PC-3 (cell line): ENCODE measurements around the gene CAMK1D. TPM values are rescaled to one million over a fixed set of nuclear protein-coding genes. Genes with fewer than 3 reads are reported as not detected.
A peak's percentile ranks its signal among the peaks of the same experiment; 100 is the strongest.

Experiments used
- ATAC-seq: fragments of 200-7000 bp; cut with Tn5 transposase; 2 replicates; pipeline ENCODE4 v1.9.1; 2020; ENCODE audit warnings: mild to moderate bottlenecking, moderate library complexity
- BruUV-seq: library from RNA; stranded (reverse); fragments of 400-500 nt; replicated peaks from 2 replicates; lab custom pipeline; 2021; lab: Mats Ljungman, UMichigan
- CTCF ChIA-PET: fragments of 300-600 bp; sonication (Branson Sonifier 250); formaldehyde crosslinking; loops from one replicate; lab custom pipeline; 2022; ENCODE audit warnings: antibody characterized with exemption; lab: Charles Lee
- POLR2A ChIA-PET: fragments of 300-600 bp; sonication (Branson Sonifier 250); formaldehyde crosslinking; loops from one replicate; lab custom pipeline; 2022; ENCODE audit warnings: antibody characterized with exemption; ENCODE audit not compliant: unreplicated experiment; lab: Charles Lee
- DNase-seq: peaks from one replicate; pipeline ENCODE4 v3.0.0-alpha.2; 2015
- H2AFZ ChIP-seq: fragments of 300-600 bp; sonication (generic); 2 replicates; pipeline ENCODE4 v1.6.0; 2016; ENCODE audit warnings: antibody characterized with exemption, low read length
- H3F3A ChIP-seq: fragments of 300-600 bp; sonication (generic); one replicate; pipeline ENCODE4 v1.6.0; 2017; ENCODE audit warnings: antibody characterized with exemption, low read length, control low read depth, mild to moderate bottlenecking; ENCODE audit not compliant: unreplicated experiment
- H3K27ac ChIP-seq: fragments of 300-600 bp; sonication (generic); 2 replicates; pipeline ENCODE4 v1.5.1; 2016; ENCODE audit warnings: mild to moderate bottlenecking, low read length
- H3K27me3 ChIP-seq: fragments of 300-600 bp; sonication (generic); 2 replicates; pipeline ENCODE4 v1.6.1; 2016; ENCODE audit warnings: low read length, mixed read lengths
- H3K36me3 ChIP-seq: fragments of 300-600 bp; sonication (generic); 2 replicates; pipeline ENCODE4 v1.6.1; 2016; ENCODE audit warnings: low read depth, mixed run types, low read length, mixed read lengths
- H3K4me1 ChIP-seq: fragments of 300-600 bp; sonication (generic); 2 replicates; pipeline ENCODE4 v1.5.1; 2016; ENCODE audit warnings: low read length; ENCODE audit not compliant: insufficient read depth
- H3K4me2 ChIP-seq: fragments of 300-600 bp; sonication (generic); 2 replicates; pipeline ENCODE4 v1.6.0; 2016; ENCODE audit warnings: low read length
- H3K4me3 ChIP-seq: fragments of 300-600 bp; sonication (generic); 2 replicates; pipeline ENCODE4 v1.5.1; 2016; ENCODE audit warnings: mild to moderate bottlenecking, low read length, mixed read lengths
- H3K79me2 ChIP-seq: fragments of 300-600 bp; sonication (generic); 2 replicates; pipeline ENCODE4 v1.6.1; 2017; ENCODE audit warnings: low read length, mixed read lengths
- H3K9ac ChIP-seq: fragments of 300-600 bp; sonication (generic); 2 replicates; pipeline ENCODE4 v1.6.0; 2016; ENCODE audit warnings: mild to moderate bottlenecking, low read length
- H3K9me2 ChIP-seq: fragments of 300-600 bp; sonication (generic); replicated peaks from 2 replicates; pipeline ENCODE4 v1.6.1; 2016; ENCODE audit warnings: mixed run types, low read length, mixed read lengths
- H3K9me3 ChIP-seq: fragments of 300-600 bp; sonication (generic); 2 replicates; pipeline ENCODE4 v1.6.1; 2016; ENCODE audit warnings: low read length, mixed read lengths
- H4K20me1 ChIP-seq: fragments of 300-600 bp; sonication (generic); 2 replicates; pipeline ENCODE4 v1.6.1; 2016; ENCODE audit warnings: low read length, mixed read lengths
- EZH2 ChIP-seq: fragments of 300-600 bp; sonication (generic); IDR thresholded peaks from one replicate; pipeline ENCODE4 v1.6.1; 2017; ENCODE audit warnings: antibody characterized with exemption, mild to moderate bottlenecking, low read length; ENCODE audit not compliant: unreplicated experiment
- EZH2phosphoT487 ChIP-seq: fragments of 300-600 bp; sonication (generic); IDR thresholded peaks from 2 replicates; pipeline ENCODE4 v1.6.1; 2018; ENCODE audit warnings: mild to moderate bottlenecking, antibody characterized with exemption, low read length, borderline replicate concordance
- intact Hi-C: fragments of 100-400 bp; cut with micrococcal nuclease; formaldehyde crosslinking; loops from 2 replicates; pipeline ENCODE4 v1.9.0; 2023
- total RNA-seq: library from RNA; depleted of rRNA; stranded (reverse); fragments of >200 nt; gene quantifications from 2 replicates; pipeline ENCODE4 v1.2.3, GENCODE V29; 2014
- TF ChIP-seq, protein P1 (sequence below): fragments of 300-600 bp; sonication (generic); conservative IDR thresholded peaks from 2 replicates; pipeline ENCODE4 v1.5.1; 2017; ENCODE audit warnings: antibody characterized with exemption, low read depth, mild to moderate bottlenecking, low read length

The CAMK1D gene
- total RNA-seq, 1 experiment from 2014 or later = 1.3 TPM

DNA sequence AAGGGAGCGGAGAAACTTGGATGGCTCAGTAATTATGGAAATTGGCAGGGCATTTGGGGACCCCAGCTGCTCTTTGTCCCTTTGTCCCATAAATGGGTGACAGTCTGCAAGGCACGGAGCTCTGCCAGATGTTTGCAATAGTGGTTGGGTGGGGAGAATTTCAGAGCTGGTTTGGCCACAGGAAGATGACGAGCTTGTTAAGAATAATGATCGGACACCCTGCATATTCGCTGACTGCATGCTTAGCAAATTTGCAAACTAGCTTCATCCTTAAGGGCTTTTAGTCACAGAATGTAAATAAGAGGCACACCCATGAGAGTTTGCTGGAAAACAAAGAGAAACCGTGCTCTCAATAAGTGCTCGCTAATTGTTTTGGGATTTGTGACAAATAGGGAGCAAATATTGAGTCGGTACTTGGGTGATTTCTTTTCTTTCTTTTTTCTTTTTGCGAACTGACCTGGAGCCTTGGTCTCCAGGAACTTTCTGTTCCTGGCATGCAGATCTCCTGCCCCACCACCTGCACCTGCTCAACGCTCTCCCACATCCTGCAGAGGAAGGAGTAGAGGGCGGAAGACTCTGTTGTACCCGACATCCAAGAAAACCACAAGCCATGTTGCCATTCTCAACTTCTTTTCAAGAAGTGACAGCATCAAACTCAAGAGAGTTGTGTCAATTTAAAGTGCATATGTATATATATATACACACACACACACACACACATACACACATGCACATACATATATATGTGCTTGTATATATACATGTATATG lies 238.9 kb downstream of the CAMK1D start:
- peak overlapping the region; percentile 82 for H3K4me2 ChIP-seq

DNA sequence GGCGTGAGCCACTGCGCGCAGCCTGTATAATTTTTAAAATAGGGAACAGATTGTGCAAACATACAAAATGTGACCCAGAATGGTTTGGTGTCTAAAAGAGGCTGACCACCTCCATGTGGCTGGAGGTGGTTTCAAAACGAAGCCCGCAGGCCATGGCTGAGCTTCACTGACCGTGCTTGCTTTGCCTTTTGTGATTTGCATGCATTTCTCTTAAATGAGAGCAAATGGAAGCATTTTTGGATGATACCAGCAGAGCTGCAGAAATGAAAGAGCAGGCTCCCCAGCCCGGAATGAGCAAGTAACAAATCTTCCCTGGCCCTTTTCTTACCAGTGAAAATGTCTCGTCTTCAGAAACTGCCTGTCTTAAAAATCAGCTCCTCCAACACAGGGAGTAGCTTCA lies 239.9 kb downstream of the CAMK1D start:
- BruUV-seq = no TSS peak

More for the DNA sequence above, 238.9 kb downstream of the CAMK1D start:
- H3K27me3 ChIP-seq = no peaks in the 10 kb centered on the region
- peak overlapping the region; percentile 59 for H2AFZ ChIP-seq
- CTCF ChIA-PET = interaction anchor here (0.6 to 1.1 kb wide), 2 partner anchors 68 to 182 kb away, joined by 3 to 6 read pairs; no protein-coding TSS in a partner anchor
- H3F3A ChIP-seq = no peaks in the 10 kb centered on the region
- peaks cover 5% of the 10 kb centered on the region; the same call in 1 of the 2 replicates for H3K4me1 ChIP-seq
- peak; percentile 63 for DNase-seq
- H4K20me1 ChIP-seq = no peaks in the 10 kb centered on the region
- intact Hi-C loops = loop anchor here (2.0 to 5.0 kb wide), 2 partner anchors 117 to 121 kb away; no protein-coding TSS in a partner anchor
- H3K9ac ChIP-seq = peak overlapping the region; percentile 31
- POLR2A ChIA-PET = interaction anchor here (0.5 to 0.6 kb wide), 4 partner anchors 17 to 41 kb away, joined by 3 to 6 read pairs (median 4); no protein-coding TSS in a partner anchor
- no peaks in the 10 kb centered on the region for H3K79me2 ChIP-seq
- H3K9me2 ChIP-seq = no peaks in the 10 kb centered on the region
- peak overlapping the region; percentile 61 for H3K4me3 ChIP-seq
- peak overlapping the region; percentile 67 for H3K27ac ChIP-seq
- ATAC-seq = peak; percentile 86
- no peaks in the 10 kb centered on the region for H3K9me3 ChIP-seq
- no peaks in the 10 kb centered on the region for H3K36me3 ChIP-seq
- TF ChIP-seq, protein P1, sequence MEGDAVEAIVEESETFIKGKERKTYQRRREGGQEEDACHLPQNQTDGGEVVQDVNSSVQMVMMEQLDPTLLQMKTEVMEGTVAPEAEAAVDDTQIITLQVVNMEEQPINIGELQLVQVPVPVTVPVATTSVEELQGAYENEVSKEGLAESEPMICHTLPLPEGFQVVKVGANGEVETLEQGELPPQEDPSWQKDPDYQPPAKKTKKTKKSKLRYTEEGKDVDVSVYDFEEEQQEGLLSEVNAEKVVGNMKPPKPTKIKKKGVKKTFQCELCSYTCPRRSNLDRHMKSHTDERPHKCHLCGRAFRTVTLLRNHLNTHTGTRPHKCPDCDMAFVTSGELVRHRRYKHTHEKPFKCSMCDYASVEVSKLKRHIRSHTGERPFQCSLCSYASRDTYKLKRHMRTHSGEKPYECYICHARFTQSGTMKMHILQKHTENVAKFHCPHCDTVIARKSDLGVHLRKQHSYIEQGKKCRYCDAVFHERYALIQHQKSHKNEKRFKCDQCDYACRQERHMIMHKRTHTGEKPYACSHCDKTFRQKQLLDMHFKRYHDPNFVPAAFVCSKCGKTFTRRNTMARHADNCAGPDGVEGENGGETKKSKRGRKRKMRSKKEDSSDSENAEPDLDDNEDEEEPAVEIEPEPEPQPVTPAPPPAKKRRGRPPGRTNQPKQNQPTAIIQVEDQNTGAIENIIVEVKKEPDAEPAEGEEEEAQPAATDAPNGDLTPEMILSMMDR = no peak
- TF ChIP-seq EZH2phosphoT487 (no peak), EZH2 (no peak)
- no TSS peak for BruUV-seq

More for the DNA sequence above, 239.9 kb downstream of the CAMK1D start:
- Histone ChIP-seq H3K4me1 (peaks cover 5% of the 10 kb centered on the region; the same call in 1 of the 2 replicates), H3K27me3 (no peaks in the 10 kb centered on the region), H4K20me1 (no peaks in the 10 kb centered on the region), H3K9me2 (no peaks in the 10 kb centered on the region), H3K4me3 (no peak overlapping the region), H3K79me2 (no peaks in the 10 kb centered on the region), H3F3A (no peaks in the 10 kb centered on the region), H3K27ac (no peak overlapping the region), H3K9ac (no peak overlapping the region), H3K9me3 (no peaks in the 10 kb centered on the region), H2AFZ (no peak overlapping the region), H3K36me3 (no peaks in the 10 kb centered on the region), H3K4me2 (no peak overlapping the region)
- ATAC-seq = no peak
- DNase-seq = no peak
- ChIA-PET POLR2A (no interaction called here), CTCF (no interaction called here)
- TF ChIP-seq, protein P1 = no peak
- TF ChIP-seq EZH2 = no peak
- no peak for TF ChIP-seq EZH2phosphoT487
- intact Hi-C loops = loop anchor here (2.0 to 5.0 kb wide), 2 partner anchors 116 to 122 kb away; no protein-coding TSS in a partner anchor
